M059J (cell line): Measurements from ENCODE around the gene VAPA. TPM values are rescaled to one million over a fixed set of nuclear protein-coding genes. Genes with fewer than 3 reads are reported as not detected.
A peak's percentile ranks its signal among the peaks of the same experiment; 100 is the strongest.

Experiments
- DNase-seq: peaks from one replicate; pipeline ENCODE4 v3.0.0-alpha.2; 2012; ENCODE audit warnings: low read depth
- total RNA-seq: library from RNA; depleted of rRNA; stranded (reverse); fragments of >200 nt; shearing (Covaris generic); gene quantifications from 2 replicates; pipeline ENCODE4 v1.2.3, GENCODE V29; 2014

The VAPA gene
- total RNA-seq, 1 experiment from 2014 or later, result 425 TPM

DNA sequence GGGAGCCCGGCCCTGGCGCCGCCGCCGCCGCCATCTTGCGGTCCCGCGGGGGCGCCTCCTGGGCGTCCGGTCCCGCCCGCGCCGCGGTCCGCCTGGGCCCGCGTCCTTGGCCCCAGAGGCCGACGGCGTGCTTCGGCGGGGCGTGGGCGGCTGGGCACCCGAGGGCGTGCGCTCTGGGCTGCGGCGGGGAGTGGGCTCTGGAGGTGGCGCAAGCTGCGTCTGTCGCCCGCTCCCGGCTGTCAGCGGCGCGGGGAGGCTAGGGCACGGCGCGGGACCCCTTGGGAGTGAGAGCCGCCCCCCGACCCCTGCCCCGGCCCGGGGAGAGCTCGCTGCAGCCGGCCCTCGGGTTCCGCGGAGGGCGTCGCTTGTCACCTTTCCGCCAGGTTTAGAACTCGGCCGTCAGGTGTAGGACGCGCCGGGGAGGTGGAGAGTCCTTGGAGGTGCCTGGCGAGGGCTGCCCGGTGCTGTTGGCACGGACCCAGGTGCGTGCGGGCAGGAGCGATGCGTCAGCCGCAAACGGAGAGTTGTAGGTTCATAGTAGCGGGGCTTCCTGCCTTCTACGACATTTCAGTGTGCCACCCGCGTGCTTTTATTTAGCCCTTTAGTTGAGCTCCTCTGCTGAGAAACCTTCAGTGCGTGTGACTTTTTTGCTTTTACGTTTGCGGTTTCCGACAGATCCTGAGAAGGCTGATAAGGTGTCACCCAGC lies 921 bp downstream of the VAPA start:
- DNase-seq, result peak; percentile 89

DNA sequence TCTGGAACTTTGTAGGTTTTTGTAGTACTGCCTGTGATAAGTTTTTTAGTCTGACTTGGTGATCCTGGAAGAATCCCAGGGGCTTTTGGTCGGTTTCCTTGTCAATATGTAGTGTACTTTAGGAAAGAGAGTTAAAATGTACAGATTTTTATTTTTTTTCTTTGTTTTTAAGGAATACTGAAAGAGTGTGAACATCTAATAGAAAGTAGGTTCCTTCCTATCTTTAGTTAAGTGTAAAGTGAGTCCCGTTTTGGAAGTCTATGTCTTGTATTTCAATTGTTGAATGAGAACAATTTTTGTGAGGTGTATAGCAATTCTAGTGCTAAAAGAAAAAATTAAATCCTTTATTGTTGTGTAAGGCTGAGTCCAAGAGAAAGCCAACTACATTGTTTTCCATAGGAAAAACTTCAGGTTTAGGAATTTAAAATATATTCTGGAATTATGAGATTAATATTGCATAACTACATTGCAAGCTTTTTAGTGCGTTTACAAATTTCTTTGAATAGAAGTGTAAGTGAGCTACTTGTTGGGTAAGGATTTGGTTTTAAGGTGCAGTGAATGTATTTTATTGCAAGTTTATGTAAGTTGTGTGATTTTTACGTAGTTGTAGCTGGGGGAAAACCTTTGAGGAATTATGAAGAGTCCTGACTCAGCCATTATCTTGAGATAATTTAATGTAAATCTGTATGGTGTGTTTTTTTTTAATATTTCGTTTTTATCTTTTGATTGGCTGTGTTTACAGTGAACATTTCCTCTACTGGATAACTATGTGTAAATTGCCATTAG lies 1.7 kb downstream of the VAPA start:
- no peak for DNase-seq

DNA sequence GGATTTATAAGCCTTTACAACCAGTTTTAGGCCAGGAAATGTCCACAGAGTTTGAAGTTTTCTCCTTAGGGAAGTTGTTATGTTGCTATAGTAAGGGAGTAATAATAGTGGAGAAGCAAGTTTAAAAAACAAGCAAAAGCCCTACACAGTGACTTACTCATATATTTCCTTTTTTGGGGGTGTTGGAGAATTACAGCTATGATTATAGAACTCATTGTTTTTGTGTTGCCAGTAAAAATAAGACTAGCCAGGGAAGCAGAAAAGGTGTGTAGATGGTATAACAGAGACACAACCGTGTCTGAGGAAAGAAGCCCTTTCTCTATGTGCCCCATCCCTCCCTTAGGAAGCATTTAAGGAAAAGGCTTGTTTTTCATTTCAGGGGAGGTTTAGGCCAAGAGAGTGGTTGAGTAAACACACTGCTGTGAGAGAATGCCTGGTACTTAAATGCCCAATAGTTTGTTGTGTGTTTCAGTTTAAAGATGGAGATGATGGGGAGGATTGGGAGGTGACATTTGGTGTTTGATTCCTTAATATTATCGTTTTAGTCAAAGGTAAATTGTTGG lies 2.3 kb downstream of the VAPA start:
- DNase-seq, result peak; percentile 44

DNA sequence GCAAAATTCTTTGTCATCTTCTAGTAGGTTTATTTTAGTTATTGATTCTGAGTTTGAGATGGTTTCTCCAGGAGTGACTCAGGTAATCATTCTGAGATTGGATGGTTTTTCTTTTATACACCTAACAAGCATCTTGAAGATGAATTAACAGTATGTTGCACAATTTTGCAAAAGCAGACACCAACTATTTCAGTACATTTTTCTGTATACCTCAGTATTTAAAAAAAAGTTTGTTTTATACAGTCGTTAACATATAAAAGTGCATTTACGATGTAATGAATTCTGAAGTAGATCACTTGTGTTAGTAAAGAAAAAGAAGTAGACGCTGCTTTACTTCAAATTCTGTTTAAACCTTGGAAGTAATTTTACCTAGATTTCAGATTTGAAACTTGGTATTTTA lies 3.0 kb downstream of the VAPA start:
- no peak for DNase-seq

DNA sequence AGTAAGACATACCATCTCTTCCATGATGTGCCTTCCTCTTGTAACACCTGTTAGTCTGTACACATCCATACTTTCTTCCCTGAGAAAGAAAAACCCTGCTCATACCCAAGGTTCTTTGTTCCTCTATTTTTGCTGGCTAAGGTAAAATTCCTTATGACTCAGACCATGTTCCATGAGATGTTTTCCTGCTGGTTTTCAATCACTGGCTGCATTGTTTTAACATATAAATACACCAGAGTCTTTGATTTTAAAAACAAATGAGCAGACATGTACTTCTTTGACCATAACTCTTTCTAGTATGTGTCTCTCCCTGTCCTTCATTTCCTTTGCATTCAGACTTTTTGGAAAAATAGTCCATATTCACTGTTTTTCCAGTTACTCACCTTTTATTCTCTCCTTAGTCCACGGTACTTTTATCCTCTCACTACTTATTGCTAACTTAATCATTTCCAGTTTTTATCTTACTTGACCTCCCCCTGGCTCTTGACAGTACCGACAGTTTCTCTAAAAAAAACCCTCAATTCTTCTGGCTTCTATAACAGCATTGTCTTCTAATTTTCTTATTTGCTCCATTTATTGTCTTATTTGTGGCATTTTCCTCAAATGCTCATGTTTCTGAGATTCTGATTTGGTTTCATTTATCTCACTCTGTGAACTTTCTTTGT lies 4.3 kb downstream of the VAPA start:
- peak; percentile 67 for DNase-seq

DNA sequence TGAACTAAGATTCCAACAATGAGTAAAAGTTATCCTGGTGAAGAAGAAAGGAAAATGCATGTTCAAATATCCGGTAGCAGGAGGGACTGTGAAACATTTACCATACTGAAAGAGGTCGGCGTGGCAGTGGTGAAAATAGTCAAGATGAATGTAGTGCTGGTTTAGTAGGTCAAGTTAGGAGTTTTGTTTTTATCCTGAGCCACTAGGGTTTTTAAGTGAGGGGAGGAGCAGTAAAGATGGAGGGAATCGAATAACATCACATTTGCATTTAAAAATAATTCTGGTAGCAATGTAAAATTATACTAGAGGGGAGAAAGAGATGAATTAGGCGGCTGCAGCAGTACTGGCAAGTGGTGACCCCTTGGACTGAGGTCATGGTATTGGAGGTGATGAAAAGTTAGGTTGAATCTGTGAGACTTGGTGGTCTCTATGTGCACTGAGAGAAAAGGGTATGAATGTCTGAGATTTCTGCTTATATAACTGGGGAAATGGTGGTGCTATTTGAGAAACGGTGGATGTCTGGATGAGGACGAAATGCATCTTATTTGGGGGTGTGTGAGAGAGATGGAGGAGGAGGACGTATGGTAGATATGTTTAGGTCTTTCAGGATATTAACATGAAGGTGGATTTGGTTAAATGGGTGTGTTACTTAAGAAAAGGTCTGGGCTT lies 5.9 kb downstream of the VAPA start:
- no peak for DNase-seq

DNA sequence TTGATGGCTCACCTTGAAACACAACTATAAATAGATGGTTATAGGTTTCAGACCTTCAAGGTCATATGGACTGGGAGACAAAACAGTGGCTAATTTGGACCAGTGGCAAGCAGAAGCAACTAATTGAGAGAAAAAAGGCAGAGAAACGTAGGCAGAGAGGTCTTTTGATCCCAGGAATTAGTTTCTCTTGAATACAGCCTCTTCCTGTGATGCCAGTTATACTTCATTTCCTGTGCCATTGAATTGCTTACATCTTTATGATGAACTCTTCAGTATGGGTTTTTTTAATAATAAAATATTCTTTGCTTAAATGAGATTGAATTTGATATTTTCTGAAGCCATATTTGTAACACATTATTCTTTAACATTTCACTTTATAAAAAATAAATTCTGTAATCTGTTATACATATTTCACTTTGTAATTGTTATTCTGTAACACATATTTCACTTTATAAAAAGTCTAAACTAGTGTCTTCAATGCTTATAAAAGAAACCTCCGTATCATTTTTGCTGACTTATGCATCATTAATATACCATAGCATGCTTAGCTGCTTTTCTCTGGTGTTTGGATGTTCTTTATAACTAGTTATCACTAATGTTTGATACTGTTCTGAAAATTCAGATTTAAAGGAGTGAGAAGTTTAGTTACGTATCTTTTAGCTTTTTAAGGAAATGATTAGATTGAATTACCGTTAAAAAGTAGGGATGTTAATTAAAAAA lies 8.9 kb downstream of the VAPA start:
- DNase-seq, result no peak

DNA sequence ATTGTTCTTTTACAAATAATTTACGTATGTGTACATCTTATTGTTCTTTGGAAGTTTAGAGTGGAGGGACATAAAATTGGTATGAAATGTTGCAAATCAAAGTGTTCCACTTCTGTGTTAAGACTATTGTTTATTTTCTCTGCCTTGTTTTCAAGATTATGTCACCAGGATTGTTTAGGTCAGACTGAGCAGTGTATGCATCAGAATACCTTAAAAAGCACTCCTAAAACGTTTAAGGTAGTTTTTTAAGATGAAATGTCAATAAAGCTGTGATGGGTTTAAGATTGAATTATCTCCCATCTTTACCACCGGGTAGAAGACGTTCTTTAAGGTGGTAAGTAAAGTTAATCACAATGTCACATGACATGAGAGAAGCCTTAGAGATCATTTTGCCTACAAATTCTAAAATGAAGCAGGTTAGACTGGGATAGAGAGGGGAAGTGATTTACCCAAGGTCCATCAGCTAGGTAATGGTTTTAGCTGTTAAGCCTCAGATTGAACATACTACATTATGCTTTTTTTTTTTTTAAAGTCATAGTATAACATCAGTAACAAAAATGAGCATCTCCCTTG lies 10.6 kb downstream of the VAPA start:
- no peak for DNase-seq

DNA sequence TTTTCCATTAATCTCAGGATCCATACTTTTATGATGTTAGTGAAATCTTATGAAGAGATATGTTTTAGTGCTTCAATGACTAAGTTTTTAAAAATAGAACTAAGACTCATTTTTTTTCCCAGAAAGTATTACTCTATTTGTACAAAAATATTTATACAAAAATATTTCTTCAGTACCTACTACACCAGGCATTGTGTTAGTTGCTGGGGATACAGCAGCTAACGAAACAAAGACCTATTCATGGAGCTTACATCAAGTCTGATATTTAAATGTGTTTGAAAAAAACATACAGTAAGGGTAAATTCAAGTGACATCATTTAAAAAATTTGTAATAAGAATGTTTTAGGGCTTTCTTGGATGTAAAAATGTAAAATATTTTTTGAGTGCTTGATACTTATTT lies 11.6 kb downstream of the VAPA start:
- no peak for DNase-seq

DNA sequence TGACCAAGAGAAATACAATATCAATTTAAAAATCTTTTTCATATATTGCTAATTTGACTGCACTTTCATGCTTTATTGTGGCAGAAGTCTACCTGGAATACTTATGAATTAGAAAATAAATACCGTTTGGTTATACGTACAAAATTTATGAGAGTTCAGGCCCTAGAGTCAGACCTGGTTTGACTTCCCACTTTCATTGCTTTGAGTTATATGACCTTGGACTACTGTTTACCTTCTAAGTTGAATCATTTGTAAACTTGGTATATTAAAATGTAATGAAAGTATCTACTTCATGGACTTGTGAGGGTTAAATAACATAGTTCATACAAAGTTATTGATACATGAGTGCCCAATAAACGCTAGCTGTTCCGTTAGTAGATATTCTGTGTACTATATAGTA lies 12.0 kb downstream of the VAPA start:
- no peak for DNase-seq

DNA sequence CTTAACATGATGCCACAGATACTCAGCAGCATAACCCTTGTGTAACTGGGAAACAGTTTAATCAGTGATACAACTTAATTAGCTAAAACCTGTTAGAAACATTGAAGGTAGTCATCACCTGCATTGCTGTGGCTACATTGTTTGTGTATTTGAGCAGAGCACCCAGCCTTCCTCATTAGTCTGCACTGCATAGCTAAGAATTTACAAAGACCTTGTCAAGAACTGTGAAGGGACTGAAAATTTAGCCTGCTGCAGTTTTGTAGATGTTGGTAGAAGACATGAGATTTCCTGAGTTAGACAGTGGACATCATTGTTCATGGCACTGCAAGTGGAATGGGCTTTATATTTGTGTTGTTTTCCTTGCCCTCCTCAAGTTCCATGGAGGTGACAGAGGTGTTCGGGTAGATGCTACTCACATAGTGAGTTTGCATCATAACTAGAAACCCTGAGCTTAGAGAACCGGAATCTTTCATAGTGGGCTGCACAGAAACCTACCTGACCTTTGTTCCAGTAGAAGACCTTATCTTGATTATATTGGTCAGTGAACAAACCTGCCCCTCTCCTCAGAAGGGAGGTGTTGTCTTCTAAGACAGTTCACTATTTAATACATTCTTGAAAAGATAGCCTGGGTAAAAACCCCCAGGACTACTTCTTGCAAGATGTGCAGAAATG lies 12.5 kb downstream of the VAPA start:
- no peak for DNase-seq

DNA sequence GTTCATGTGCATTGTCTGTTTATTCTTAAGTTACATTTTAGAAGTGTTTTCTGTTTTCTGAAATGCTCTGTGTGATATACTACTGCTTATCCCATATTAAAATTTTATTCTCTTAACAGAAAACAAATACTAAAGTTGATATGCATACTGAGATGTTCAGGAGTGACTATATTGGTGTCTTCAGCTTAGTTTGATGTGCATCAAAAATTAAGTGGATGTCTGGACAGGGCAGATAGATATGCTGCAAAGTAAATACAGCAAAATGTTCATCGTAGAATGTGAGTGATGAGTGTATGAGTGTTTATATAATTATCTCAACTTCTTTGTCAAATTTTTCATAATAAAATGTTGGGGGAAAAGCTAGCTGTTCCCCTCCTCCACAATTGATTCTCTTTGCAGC lies 13.2 kb downstream of the VAPA start:
- no peak for DNase-seq

DNA sequence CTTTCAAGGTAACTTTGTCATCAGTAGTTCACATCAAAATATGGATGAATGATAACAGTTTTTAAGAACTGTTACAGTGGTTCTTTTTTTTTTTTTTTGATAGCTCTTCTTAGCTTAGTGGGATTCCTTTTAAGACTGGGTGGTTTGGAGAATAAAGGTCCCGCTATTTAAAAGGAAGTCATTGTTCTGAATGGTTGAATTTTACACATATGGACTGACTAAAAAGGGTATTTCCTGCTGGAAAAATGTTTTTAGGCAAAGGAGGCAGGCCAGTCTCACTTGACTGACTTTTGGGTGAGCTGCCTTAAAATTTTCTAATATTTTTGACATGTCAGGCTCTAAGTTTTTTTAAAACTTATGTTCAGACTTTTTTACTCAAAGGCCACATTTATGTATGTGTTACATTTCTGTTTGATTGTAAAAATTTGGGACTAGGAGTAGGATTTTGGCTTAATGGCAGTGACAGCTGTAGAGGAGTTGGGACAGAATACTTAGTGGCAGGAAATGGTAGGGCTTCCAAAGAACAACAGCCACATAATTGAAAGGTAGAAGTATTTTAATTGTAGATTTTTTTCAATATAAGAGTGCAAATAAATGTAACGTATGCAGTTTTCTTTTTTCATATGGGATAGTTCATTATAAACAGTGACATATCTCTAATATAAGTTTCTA lies 13.7 kb downstream of the VAPA start:
- DNase-seq, result no peak

DNA sequence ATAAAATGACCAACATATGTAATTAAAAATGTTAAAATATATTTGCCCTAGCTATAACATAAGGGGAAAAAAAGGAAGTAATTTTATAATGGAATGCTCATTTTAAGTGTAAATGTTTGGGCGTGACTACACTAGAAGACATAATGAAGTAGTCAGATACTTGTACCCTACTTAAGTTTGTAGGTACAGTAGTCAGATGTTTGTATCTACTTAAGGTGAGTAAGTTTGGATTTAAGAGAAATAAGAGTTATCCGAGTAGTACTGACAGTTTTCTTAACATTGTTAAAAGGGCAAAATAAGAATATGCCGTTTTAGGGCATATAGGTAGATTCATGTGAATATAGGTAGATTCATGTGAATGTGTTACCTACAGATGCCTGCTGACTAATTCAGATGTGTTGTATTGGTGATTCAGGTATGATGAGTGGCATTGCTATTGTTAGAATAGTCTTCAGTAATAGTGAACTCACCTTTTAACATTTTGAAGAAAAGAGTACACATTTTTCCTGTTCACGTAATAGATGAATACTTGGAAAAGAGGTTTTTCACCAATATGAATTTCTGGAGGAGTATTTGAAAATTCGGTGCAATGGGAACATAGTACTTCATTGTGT lies 14.9 kb downstream of the VAPA start:
- no peak for DNase-seq

DNA sequence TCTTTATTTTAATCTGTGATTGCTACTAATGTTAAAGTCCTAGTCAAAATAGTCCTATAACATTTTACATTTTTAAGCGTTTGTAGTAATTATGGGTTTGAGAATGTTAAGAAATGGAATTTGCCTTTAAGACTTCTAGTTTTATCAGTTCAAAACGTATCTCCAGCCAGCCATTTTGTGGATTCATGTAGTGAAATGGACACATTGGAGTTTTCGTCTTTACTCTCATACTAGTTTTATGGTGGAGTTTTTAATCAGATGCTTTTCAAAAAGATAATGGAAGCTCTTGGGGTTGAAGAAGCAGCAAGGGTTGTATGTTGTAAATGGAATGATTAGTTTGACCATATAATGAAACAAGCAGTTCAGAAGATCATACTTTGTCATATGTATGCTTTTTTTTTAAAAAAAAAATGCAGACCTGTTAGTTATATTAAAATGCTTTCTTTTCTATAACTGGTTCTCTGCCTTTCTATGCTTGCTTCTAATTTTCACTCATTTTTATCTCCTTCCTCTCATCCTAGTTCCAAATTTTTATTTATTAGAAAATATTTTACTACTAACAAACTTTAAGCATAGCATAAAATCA lies 16.6 kb downstream of the VAPA start:
- no peak for DNase-seq

DNA sequence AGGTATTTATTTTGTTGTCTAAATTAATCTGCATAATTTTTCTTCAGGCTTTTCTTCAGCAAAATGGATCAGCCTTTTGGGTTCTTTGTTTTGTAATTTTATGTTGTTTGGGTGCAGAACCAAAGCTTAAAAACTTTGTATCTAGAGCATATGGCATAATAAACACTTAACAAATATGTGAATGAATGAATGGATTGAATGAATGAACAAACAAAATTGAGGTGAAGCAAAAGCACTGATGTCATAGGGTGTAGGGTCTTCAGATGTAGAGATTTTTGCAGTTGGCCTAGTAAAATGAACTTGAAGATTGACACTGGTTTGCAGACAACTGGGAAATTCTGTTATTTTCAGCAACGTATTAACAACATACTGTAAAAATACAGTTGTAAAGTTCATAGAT lies 17.3 kb downstream of the VAPA start:
- DNase-seq, result no peak

DNA sequence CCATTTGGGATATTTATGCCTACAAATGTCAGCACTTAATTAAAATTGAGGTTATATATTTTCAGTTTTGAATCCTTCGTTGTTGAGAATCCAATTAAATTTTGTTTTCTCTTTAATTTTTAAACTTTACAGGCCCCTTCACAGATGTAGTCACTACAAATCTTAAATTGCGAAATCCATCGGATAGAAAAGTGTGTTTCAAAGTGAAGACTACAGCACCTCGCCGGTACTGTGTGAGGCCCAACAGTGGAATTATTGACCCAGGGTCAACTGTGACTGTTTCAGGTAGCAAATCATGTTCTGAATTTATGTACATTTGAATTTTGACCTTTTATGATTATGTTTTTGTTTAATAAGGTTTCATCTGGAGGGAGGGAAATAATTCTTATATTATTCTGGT lies 17.9 kb downstream of the VAPA start:
- no peak for DNase-seq

DNA sequence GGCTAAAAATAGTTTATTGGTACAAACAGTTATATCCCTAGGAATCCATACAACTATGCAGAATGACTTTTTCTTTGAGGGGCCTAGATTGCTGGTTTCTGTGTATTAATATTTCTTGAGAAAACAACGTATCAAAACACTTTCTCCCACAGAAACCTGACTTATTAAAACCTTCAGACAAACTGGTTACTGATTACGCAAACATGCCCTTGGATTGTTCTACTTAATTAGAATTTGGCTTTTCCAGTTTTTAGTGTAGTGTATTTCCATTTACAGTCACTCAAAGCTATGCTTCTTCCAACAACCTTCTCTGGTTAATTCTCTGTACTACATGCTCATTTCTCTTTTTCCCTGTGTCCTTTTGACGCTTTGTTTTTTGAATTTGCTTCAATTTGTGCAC lies 20.0 kb downstream of the VAPA start:
- DNase-seq, result no peak

DNA sequence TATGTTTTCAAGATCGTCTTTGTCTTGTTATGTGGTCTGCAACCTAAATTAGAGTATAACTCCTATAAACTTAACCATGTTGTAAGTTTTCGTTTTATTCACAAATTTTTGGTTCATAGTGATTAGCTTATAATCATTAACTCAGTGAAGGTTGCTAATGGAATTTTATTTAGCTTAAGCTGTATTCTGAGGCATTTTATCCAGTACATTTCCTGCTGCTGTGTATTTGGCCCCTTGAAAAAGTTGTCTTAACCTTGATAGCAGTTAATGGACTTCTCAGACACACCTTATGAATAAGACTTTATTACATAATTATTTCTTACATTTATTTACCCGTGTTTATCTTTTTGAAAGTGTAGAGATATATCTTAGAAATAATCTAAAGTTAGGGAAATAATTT lies 20.5 kb downstream of the VAPA start:
- DNase-seq, result no peak
